HUES64 (cell line): ENCODE data around the gene KCP.

Source experiments
- H3K27ac ChIP-seq: 2 replicates; pipeline ENCODE4 v1.7.0; 2013; ENCODE audit warnings: low read depth, low read length, inconsistent platforms
- H3K27me3 ChIP-seq: 2 replicates; pipeline ENCODE4 v1.6.1; 2013; ENCODE audit warnings: mild to moderate bottlenecking, low read length; ENCODE audit not compliant: insufficient read depth
- H3K36me3 ChIP-seq: 2 replicates; pipeline ENCODE4 v1.6.1; 2013; ENCODE audit warnings: mild to moderate bottlenecking, low read length; ENCODE audit not compliant: insufficient read depth
- H3K4me1 ChIP-seq: 2 replicates; pipeline ENCODE4 v1.6.1; 2013; ENCODE audit warnings: mild to moderate bottlenecking, low read length, moderate library complexity; ENCODE audit not compliant: insufficient read depth
- H3K4me3 ChIP-seq: 2 replicates; pipeline ENCODE4 v1.5.1; 2013; ENCODE audit warnings: mild to moderate bottlenecking, low read length, moderate library complexity
- H3K9ac ChIP-seq: 2 replicates; pipeline ENCODE4 v1.6.1; 2013; ENCODE audit warnings: mild to moderate bottlenecking, low read depth, low read length
- H3K9me3 ChIP-seq: 2 replicates; pipeline ENCODE4 v1.6.1; 2013; ENCODE audit warnings: low read depth, low read length; ENCODE audit not compliant: insufficient read depth
- WGBS: fragments of 150-250, 120-280 bp; methylation state at CpG from one replicate; pipeline ENCODE4 v1.1.7; 2013; ENCODE audit warnings: missing lambda C conversion rate; 5-methylcytosine and 5-hydroxymethylcytosine counted together

KCP gene

DNA sequence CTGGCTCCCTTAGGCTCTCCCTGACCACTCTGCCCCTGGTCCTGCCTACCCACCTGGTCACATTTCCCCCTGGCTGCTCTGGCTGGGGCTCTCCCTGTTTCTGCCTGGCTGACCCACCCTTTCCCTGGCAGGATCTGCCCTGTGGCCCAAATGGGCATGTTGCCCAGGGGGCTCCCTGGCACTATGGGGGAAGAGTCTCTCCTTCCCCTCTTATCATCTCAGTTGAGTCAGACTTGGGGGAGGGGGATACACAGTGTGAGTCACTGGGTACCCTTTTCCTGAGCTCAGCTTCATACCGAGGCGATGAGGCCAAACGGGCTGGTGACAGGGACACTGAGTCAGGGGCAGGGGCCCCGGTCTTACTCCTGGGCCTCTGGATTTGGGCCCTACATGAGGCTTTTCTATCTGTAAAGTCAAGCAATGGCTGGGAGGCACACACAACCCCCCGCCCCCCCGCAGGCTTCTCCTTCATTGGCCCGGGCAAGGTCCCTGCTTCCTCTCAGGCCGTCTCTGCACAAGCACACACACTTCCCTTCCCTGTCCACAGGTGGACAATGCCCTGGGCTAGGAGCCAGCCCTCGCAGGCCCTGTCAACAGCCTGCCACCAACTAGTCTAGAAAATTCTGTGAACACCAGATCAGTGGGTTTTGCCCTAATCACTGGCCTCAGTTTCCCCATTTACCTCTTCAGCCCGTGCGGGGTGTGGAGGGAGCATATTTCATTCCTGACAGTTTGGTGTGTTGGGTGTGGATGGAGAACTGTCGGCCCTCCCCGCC lies 80.9 kb downstream of the KCP start:
- H3K9me3 ChIP-seq = no peaks in the 10 kb centered on the region
- peaks cover 35% of the 10 kb centered on the region for H3K4me1 ChIP-seq
- no peak overlapping the region for H3K9ac ChIP-seq
- 23% methylated on average over 12 of the region's 13 CpGs for WGBS
- peaks cover 21% of the 10 kb centered on the region for H3K27me3 ChIP-seq
- H3K4me3 ChIP-seq = peak overlapping the region; percentile 35; the same call in 1 of the 2 replicates
- no peak overlapping the region for H3K27ac ChIP-seq
- H3K36me3 ChIP-seq = no peaks in the 10 kb centered on the region; the same call in 1 of the 2 replicates

GRCh38 chr7:128827971-128828711 lies 82.4 kb downstream of the KCP start:
- Histone ChIP-seq H3K27ac (peak overlapping the region; percentile 27; the same call in 1 of the 2 replicates), H3K9ac (peak overlapping the region; percentile 6; the same call in 1 of the 2 replicates), H3K36me3 (no peaks in the 10 kb centered on the region), H3K4me1 (peaks cover 25% of the 10 kb centered on the region), H3K27me3 (peaks cover 21% of the 10 kb centered on the region), H3K9me3 (no peaks in the 10 kb centered on the region), H3K4me3 (no peak overlapping the region)
- 62% methylated on average over 10 of the region's 10 CpGs for WGBS

GRCh38 chr7:128827248-128827958 lies 83.1 kb downstream of the KCP start:
- Histone ChIP-seq H3K9ac (peak overlapping the region; percentile 6; the same call in 1 of the 2 replicates), H3K27ac (peak overlapping the region; percentile 27; the same call in 1 of the 2 replicates), H3K4me1 (peaks cover 19% of the 10 kb centered on the region), H3K27me3 (peaks cover 21% of the 10 kb centered on the region), H3K9me3 (no peaks in the 10 kb centered on the region), H3K4me3 (no peak overlapping the region), H3K36me3 (no peaks in the 10 kb centered on the region)
- 43% methylated on average over 17 of the region's 17 CpGs for WGBS

GRCh38 chr7:128826916-128827247 lies 83.6 kb downstream of the KCP start:
- Histone ChIP-seq H3K4me3 (no peak overlapping the region), H3K4me1 (peaks cover 19% of the 10 kb centered on the region), H3K9ac (no peak overlapping the region), H3K9me3 (no peaks in the 10 kb centered on the region), H3K36me3 (no peaks in the 10 kb centered on the region), H3K27me3 (peaks cover 21% of the 10 kb centered on the region), H3K27ac (no peak overlapping the region)
- 82% methylated on average over 1 of the region's 1 CpG for WGBS
